ENCODE data around the gene HECTD1. TPM values are rescaled to one million over a fixed set of nuclear protein-coding genes. Genes with fewer than 3 reads are reported as not detected.
"Not testable (repeated sequence)": the region's sequence is repeated elsewhere in the genome, so short reads cannot be mapped to it uniquely, and the experiment has no call there.

The HECTD1 gene
- total RNA-seq, 4 donors from 2014 or later, result 177 to 224 (median 206) TPM

DNA sequence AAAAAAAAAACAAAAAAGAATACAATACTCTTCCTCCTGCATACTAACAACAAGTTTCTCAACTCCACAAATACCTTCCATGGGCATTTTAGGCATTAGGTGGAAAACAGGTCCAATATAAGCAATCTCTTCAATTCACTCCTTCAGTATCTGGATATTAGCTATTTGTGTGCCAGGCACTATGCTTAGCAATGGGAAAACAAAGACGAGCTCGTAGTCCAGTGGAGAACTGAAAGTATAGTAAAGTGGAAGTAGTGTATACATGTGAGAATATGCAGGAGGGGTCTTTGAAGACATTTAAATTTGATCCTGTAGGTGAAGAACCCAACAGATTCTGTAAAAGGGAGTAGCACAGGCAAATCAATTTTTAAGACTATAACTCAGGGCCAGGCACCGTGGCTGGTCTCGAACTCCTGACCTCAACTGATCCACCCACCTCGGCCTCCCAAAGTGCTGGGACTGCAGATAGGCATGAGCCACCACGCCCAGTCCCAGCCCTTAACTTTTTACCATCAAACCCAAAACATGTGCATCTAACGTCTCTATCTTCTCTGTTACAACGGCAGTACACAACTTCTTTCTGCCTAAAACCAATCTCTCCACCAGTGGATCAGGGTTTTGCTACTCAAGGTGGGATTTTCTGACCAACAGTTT, 10.6 kb downstream of the HECTD1 start:
- 89% methylated on average over 8 of the region's 8 CpGs for WGBS
- Histone ChIP-seq H3K4me1 (peaks cover 42 to 90% (median 82%) of the 10 kb centered on the region in 4 donors), H3K9me3 (no peaks in the 10 kb centered on the region), H3K27ac (replicated peaks in 1 of 4) (no peak overlapping the region), H3K4me3 (no peak overlapping the region), H3K36me3 (peaks cover 0 to 14% (median 4%) of the 10 kb centered on the region in 4 donors), H3K27me3 (no peaks in the 10 kb centered on the region)
- no peak for TF ChIP-seq POLR2A (IDR thresholded peaks at IDR 0.05; ENCODE audit: low read depth)
- no peak for TF ChIP-seq EP300 (IDR thresholded peaks at IDR 0.05)
- TF ChIP-seq POLR2AphosphoS5 (IDR thresholded peaks at IDR 0.05), result no peak
- TF ChIP-seq CTCF (IDR thresholded peaks at IDR 0.05), result no peak
- intact Hi-C loops (cut with DNase I), result no loop called here
- no peak for DNase-seq (ENCODE audit: extremely low spot score)

DNA sequence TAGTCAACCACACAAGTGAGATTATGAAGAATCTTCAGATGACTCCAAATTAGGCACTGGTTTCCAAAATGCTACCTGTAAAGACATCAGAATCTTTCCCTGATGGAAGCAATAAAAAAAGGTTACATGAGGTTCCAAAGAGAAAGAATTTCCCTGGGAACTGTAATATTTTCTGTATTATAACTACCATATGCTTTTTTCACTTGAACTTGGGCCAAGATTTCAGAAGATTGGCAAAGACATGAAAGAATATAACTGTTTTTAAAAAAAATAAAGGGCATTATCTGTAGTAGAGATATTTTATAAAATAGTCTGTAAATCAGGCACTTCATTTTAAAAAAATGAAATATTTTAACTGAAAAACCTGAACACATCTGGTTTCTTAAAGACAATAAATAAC, 12.9 kb downstream of the HECTD1 start:
- intact Hi-C loops (cut with DNase I), result no loop called here
- H3K36me3 ChIP-seq, result peaks cover 0 to 24% (median 3%) of the 10 kb centered on the region in 4 donors
- peak overlapping the region in 2 of 4 donors; percentile 0 to 20 for H3K27ac ChIP-seq (replicated peaks in 1 of 4)
- no peaks in the 10 kb centered on the region for H3K27me3 ChIP-seq
- H3K9me3 ChIP-seq, result no peaks in the 10 kb centered on the region
- H3K4me1 ChIP-seq, result peaks cover 39 to 80% (median 72%) of the 10 kb centered on the region in 4 donors
- H3K4me3 ChIP-seq, result no peak overlapping the region
- no peak for TF ChIP-seq CTCF (IDR thresholded peaks at IDR 0.05)
- TF ChIP-seq POLR2A (IDR thresholded peaks at IDR 0.05; ENCODE audit: low read depth), result no peak
- no peak for TF ChIP-seq POLR2AphosphoS5 (IDR thresholded peaks at IDR 0.05)
- TF ChIP-seq EP300 (IDR thresholded peaks at IDR 0.05), result no peak
- DNase-seq (ENCODE audit: extremely low spot score), result no peak

- peaks cover 39 to 80% (median 72%) of the 10 kb centered on the region in 4 donors for H3K4me1 ChIP-seq
- 75% methylated on average over 3 of the region's 3 CpGs for WGBS
- no peak overlapping the region for H3K4me3 ChIP-seq
- H3K27me3 ChIP-seq, result no peaks in the 10 kb centered on the region
- peaks cover 0 to 24% (median 3%) of the 10 kb centered on the region in 4 donors for H3K36me3 ChIP-seq
- no peak for TF ChIP-seq EP300 (IDR thresholded peaks at IDR 0.05)
- TF ChIP-seq POLR2A (IDR thresholded peaks at IDR 0.05; ENCODE audit: low read depth), result no peak
- TF ChIP-seq POLR2AphosphoS5 (IDR thresholded peaks at IDR 0.05), result no peak
- TF ChIP-seq CTCF (IDR thresholded peaks at IDR 0.05), result no peak
- no peaks in the 10 kb centered on the region for H3K9me3 ChIP-seq
- intact Hi-C loops (cut with DNase I), result no loop called here
- DNase-seq (ENCODE audit: extremely low spot score), result no peak
- peak overlapping the region in 2 of 4 donors; percentile 1 to 20 for H3K27ac ChIP-seq (replicated peaks in 1 of 4)
Measured at GRCh38 chr14:31194095-31194494, 13.5 kb downstream of the HECTD1 start.

- DNase-seq (ENCODE audit: extremely low spot score); H3K9me3 ChIP-seq; intact Hi-C loops (cut with DNase I); H3K4me3 ChIP-seq; H3K27me3 ChIP-seq; H3K27ac ChIP-seq (replicated peaks in 1 of 4): not testable (repeated sequence)
- 95% methylated on average over 8 of the region's 8 CpGs for WGBS
- Histone ChIP-seq H3K36me3 (peaks cover 0 to 24% (median 3%) of the 10 kb centered on the region in 4 donors), H3K4me1 (peaks cover 30 to 78% (median 67%) of the 10 kb centered on the region in 4 donors)
Measured at GRCh38 chr14:31192544-31192943, 15.0 kb downstream of the HECTD1 start.

- no peak for TF ChIP-seq CTCF (IDR thresholded peaks at IDR 0.05)
- TF ChIP-seq POLR2A (IDR thresholded peaks at IDR 0.05; ENCODE audit: low read depth), result no peak
- TF ChIP-seq POLR2AphosphoS5 (IDR thresholded peaks at IDR 0.05), result no peak
- no peak for TF ChIP-seq EP300 (IDR thresholded peaks at IDR 0.05)
- no peak for DNase-seq (ENCODE audit: extremely low spot score)
- Histone ChIP-seq H3K27ac (replicated peaks in 1 of 4) (no peak overlapping the region), H3K36me3 (peaks cover 0 to 24% (median 3%) of the 10 kb centered on the region in 4 donors), H3K4me3 (no peak overlapping the region), H3K27me3 (no peaks in the 10 kb centered on the region), H3K9me3 (no peaks in the 10 kb centered on the region), H3K4me1 (peaks cover 19 to 66% (median 50%) of the 10 kb centered on the region in 4 donors)
- intact Hi-C loops (cut with DNase I), result no loop called here
- 96% methylated on average over 8 of the region's 8 CpGs for WGBS
Measured at GRCh38 chr14:31190717-31191263, 16.8 kb downstream of the HECTD1 start.
